GM18511 (cell line): ENCODE results near the gene PGRMC2.

ENCODE experiments used
- ATAC-seq: cut with Tn5 transposase; IDR thresholded peaks from one replicate; pipeline ENCODE4 v1.9.1; 2021; ENCODE audit warnings: mild to moderate bottlenecking, moderate library complexity; ENCODE audit not compliant: unreplicated experiment

Gene PGRMC2, protein sequence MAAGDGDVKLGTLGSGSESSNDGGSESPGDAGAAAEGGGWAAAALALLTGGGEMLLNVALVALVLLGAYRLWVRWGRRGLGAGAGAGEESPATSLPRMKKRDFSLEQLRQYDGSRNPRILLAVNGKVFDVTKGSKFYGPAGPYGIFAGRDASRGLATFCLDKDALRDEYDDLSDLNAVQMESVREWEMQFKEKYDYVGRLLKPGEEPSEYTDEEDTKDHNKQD

DNA sequence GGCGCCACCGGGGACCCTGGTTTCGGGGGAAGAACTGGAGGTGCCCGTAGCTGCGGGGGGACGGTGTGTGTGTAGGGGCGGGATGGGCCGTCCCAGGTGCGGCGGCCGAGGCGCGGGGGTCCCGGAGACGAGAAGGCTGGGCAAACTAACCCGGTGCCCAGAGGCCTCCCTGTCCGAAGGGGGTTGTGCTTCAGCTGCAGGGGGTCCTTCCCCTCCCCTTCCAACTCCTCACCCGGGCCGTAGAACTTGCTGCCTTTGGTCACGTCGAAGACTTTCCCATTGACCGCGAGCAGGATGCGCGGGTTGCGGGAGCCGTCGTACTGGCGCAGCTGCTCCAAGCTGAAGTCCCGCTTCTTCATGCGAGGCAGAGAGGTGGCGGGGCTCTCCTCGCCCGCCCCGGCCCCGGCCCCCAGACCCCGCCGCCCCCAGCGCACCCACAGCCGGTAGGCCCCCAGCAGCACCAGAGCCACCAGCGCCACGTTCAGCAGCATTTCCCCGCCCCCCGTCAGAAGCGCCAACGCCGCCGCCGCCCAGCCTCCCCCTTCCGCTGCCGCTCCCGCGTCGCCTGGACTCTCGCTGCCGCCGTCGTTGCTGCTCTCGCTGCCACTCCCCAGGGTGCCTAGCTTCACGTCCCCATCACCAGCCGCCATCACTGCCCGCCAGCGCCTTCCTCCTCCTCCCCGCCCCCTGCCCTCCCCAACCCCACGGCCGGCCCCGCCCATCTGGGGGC is at the start of gene PGRMC2:
TSS of gene PGRMC2 (minus strand) at position 673 of the 730 bp plus-strand sequence. CDS start at position 650, 23 bp downstream.
- ATAC-seq, result peak; percentile 19

DNA sequence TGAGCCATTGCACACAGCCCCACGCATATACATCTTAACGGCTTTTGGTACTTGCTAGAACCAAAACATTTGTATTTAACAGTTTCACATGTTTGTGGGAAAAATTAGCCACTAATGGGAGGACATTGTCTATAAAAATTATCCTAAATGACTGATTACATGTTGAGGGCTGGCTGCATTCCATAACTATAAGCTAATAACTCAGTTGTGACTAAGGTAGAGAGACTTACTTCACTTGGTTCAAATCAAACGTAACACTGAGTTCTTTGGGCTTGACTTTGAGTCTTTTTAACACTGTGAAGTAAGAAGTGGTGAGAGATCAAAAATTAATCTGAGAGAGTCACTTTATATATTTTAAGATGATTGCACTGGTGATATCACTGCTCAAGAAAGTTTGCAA is 47.9 kb upstream of the PGRMC2 start:
- no peak for ATAC-seq

DNA sequence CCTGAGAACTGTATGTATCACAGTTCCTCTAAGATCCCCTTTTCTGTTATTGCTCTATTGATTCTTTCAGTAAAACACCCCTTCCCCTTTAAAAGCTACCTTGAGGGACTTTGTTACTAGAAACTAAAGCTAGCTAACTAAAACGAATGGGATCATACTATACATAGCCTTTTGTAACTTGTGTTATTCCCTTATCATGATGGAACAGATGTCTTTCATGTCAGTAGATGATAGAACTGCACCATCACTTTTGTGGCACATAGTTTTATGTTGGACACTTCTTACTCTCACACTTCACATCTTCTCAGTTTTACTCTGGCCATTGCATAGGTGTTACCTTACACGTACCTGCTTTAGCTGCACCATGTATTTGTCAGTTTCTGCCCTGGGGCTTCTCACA is 46.6 kb upstream of the PGRMC2 start:
- ATAC-seq, result no peak

DNA sequence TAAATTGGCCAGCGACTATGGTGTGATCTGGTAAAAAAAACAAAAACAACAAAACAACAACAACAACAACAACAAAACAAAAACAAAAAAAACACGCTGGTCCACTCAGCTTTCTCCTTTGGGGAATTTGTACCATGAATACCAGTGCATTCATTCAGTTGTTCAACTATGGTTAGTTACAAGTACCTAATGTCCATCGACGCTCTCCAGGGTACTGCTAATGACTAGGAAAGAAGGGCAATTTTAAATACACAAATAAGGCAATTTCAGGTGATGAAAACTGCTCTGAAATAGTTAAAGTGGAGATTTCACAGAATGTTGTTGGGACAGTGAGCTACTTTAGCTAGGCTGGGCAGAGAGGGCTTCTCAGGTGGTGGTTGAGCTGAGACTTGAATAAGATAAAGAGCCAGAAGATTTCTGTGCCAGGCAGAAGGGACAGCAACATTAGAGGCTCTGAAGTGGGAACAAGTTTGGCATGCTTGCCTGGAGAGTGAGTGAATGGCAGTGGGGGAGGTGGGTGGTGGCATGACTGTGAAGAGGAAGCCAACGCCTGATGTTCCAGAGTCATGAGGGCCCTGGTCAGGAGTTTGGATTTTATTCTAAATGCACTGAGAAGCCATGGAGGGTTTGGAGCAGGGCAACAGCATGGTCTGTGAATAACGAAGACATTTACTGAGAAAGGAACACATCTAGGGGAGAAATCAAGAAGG is 45.9 kb upstream of the PGRMC2 start:
- ATAC-seq, result no peak

DNA sequence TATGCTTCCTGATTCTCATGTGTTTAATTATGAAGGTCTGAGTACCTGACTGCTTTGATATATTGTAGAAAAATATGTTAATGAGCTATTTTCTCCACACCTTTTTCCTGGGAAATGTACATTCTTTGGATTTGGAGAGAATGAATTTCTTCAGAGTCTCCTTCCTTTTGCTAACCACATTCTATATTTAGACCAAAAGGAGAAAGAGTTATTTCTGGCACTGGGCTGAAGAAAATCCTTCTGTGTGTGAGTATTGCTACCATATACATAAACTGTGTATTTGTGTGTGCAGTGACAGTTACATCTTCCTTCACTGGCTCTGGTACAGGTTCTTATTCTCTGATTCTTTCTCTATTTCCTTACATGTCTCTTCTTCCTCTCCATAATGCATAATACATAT is 44.5 kb upstream of the PGRMC2 start:
- ATAC-seq, result no peak

DNA sequence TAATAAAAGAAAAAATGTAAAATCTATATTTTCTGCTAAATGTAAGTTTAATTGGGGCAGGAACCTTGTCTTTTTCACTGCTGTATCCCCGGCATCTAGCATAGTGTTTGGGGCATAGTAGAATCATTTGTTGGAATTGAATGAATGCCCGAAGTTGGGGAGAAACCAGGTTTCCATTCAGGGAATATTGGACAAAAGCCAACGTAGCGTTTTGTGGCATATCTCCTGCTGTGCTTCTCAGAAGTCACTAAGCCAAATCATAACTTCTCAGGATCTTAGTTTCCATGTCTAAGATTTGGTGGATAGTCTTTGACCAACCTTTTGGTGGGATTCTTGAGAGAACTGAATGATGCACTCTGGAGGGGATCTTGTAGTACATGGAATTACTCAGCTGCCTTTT is 42.0 kb upstream of the PGRMC2 start:
- no peak for ATAC-seq

DNA sequence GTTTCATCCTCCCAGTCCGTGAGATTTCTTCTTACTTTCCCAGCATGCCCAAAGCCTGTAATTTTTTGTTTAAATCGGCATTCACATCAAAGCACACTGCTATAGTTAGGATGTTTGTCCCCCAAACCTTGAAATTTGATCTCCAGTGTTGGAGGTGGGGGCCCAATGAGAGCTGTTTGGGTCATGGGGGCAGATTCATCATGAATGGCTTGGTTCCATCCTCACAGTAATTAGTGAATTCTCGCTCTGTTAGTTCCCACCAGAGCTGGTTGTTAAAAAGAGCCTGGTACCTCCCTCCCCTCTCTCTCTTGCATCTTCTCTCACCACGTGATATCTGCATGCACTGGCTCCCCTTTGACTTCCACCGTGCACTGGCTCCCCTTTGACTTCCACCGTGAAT is 40.5 kb upstream of the PGRMC2 start:
- ATAC-seq, result no peak

DNA sequence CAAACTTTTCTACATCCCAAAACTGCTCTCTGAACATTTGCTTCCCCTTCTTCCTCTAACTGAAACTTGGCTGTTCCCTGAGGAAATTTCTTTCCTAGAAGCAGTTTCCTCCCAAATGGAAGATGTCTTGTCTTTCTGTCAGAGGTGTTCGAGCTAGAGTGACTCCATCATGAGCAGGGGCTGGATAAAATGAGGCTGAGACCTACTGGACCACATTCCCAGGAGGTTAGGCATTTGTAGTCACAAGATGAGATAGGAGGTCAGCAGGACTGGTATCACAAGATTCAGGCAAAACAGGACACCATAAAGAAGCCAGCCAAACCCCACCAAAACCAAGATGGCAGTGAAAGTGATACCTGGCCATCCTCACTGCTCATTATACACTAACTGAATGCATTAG is 35.8 kb upstream of the PGRMC2 start:
- ATAC-seq, result no peak

DNA sequence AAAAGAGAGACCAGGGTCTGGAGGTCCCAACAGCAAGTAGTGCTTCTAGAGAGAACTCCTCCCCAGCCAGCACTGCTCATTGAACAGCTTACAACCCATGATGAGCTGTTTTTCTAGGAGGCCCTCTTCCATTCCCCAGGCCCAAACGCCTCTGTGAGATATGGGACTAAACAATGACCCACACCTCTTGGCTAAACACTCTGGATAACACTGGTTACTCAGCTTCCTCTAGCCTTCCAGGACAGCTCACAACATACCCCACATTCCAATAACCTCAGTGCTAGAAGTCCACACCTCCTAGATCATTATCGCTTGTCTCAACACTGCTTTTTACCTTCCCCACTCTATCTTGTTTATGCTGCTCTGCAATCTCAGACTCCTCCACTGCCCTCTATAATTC is 35.4 kb upstream of the PGRMC2 start:
- no peak for ATAC-seq

DNA sequence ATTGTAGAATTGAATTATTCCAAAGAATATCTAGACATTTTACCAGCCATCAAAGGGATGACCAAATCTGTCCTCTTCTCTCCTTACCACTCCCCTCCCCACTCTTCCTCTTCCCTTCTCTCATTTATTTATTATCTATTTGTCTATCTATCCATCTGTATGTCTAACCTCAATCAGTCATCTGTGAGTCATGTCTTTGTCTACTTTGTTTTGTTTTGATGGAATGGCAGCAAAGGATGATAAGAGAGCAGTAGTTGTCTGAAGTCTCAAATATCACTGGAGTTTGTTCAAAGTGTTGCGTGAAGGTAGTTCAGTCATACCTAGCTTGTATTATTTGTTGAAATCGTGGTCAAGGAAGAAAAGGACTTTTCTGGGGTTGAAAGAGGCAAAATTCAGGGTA is 34.7 kb upstream of the PGRMC2 start:
- no peak for ATAC-seq

DNA sequence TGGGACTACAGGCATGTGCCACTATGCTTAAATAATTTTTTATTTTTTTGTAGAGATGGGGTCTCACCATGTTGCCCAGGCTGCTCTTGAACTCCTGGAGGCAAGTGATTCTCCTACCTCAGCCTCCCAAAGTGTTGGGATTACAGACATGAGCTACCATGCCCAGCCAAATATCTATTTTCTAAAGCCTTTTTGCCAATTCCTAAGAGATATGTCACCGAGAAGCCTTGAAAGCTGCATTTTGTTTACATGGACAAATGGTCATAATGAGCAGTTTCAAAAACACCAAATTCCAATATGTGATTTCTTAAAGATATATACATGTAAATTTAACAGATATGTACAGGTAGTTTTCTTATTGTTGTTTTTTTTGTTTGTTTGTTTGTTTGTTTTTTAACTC is 33.0 kb upstream of the PGRMC2 start:
- ATAC-seq, result no peak

DNA sequence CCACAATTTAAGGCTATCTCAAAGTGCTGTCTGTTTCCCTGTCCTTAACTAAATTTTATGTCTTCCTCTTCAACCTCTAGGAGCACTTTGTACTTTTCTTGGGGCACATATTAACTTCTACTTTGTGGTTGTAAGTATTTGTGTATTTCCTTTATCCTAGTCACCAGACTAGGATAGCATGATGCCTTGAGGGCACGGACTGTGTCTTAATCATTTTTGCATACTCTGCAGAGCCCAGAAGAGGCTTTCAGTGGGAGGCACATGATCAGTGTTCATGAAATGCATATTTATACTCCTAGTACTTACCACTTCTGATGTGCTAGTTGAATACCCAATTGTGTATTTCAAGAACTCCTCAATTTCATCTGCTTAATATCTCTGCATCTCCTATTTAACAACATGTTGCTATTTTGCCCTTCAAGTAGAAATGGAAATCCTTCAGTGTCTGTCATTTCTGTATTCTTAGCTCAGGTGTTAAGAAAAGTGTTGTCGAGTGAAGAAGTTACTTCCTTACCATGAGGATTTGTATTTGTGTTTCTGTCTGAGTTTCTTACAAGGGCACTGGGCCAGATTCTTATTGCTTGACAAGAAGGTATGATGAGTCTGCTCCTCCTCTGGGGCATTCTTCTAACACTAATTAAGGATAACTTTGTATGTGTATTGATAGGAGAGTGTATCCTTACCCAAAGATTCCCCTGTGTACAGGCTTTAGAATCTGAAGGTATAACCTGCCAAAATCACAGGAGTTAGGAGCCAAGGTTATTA is 28.3 kb upstream of the PGRMC2 start:
- ATAC-seq, result no peak

DNA sequence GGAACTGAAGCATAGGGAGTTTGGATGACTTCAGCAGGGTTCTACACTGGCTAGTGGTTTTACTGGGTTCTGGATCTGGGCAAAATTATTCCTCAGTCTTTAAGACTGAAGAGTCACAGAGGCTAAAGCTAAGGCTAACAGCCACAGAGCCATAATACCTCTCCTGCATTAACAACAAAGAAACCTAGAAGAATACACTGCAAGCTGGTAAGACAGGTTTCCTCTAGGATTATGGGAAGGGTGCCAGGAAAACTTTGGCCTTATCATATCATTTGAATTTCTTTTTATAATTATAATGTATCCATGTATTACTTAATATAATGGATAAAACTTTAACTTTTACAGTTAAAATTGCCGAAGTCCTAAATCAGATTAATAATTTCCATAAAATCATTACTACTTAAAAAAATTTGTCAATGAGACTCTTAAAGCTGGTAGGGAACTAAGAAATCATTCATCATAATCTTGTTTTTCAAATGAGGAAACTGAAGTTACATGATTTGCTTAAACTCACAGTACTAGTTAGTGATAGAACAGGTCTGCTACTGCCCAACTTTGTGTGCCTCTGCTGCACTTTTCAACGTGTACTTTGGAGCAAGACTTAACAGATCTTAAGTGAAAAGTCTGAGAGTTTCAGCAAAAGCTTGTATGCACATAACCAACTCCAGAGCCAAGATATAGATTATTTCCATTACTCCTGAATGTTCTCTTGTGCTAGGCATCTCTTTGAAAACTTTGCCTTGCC is 24.2 kb upstream of the PGRMC2 start:
- no peak for ATAC-seq

DNA sequence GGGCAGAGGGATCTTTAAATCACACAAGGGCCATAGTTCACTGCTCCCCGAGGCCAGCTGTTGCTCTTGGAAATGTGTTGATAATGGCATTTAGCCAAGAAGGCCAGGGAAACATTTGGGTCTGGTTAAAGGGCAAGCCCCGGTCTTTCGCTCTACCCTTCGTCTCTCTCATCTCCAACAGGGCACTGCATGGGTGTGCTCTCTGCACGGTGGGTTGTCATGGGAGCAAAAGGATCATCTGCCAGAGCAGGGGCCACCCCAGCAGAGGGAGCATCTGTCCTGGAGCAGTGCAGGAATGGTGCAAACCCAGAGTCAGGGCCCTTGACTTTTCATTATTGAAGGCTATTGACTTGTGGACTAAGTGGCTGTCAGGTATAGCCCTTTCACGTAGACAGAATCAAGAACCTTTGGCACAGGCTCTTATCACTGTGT is 22.7 kb upstream of the PGRMC2 start:
- ATAC-seq, result no peak

DNA sequence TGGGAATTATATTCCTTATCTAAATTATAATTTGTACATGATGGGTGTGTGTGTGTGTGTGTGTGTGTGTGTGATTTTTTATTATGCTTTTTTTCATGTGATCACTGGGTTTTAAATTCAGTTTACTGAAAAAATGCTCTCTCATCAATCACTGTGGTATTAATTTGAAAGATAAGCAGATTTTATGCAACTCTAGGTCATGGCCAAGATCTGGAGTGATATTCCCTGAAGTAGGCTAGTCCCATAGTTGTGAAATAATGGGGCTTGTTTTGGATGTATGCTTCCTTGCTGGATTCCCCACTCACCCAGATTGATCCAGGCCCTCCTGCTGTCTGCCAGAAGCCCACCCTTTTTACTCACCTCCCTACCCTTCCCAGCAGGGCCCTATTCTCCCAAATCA is 22.0 kb upstream of the PGRMC2 start:
- ATAC-seq, result no peak

DNA sequence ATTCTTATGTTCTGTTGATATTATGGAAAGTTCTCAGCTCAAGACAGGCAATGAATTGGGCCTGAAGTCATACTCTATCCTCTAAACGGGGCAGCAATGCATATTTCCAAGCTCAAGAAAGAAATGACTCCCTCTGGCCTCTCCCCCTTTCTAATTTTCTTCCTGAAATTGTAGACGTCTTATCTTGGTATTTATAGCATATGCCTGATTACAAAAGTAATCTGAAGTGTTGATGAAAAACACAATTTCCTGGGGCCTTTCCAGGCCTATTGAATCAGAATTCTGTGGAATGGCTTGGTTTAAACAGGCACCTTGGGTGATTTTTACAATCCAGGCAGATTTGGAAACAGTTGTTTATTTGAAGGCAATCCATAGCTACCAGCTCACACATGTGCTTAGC is 21.4 kb upstream of the PGRMC2 start:
- ATAC-seq, result no peak

DNA sequence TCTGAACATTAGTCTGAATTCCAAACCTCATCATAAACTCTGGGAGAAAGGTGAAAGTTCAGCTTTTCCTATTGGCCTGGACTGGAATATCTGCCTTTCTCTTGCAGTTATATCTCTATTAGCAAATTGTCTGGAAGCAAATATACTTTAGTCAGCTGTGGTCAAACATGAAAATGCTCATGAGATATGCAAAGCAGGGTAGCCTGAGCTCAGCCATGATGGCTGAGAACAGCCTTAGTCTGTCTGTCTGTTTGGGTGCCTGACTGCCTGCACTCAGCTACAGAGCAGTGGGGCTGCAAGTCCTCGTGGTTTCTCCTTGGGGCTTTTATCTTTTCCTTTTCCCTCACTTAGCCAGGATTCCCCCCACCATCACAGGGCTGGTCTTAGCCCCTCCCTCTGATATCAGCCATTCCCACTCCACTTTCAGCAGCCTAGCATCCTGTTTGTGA is 19.5 kb upstream of the PGRMC2 start:
- peak; percentile 76 for ATAC-seq

DNA sequence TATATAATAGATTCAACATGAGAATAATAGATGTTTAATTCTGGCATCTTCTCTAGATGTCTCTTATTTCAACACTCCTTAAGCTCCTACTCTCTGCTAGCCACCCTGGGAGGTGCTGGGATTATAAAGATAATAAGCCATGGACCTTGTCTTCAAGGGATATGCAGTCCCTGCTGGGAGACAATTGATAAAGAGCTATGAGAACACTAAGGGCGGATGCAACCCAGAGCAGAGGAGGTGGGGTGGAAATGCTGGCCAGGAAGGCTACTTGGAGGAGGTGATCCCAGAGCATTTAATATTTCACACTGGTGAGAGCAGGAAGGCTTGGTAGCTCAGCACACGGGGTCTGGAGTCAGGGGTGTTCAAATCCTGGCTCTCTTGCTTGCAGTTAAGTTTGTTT is 18.3 kb upstream of the PGRMC2 start:
- no peak for ATAC-seq

DNA sequence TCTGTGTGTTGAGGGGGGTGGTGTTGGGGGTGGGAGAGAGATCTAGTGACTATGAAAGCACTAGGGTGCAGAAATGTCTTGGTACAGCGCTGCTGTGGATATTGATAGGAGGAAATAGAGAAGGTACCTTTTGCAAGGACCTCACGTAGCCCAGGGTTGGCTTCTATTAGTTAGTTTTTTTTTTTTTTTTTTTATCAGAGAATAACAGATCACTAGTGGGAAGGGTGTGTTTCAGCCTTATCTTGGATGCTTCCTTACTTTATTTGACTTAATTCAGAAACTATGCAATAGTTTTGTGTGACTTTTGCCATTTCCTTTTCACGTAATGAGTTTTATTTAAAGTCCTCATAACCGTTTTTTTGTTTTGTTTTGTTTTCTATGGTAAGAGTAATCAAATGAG is 16.4 kb upstream of the PGRMC2 start:
- no peak for ATAC-seq

DNA sequence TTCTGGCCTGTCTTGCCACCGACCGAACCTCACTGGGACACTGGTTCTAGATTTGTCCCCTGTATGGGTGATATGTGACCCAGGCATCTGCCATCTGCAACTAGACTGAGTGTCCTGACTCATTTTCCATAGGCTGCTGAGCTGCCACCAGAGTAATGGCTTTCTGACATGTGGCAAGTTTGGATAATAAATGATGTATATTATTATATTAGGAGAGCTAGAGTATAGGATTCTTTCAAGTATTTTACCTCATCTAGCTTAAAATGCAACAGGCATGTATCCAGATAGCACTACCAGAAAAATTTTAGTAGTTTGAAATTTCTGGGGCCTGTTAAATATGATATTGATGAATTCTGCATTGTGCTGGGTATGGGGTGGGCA is 15.8 kb upstream of the PGRMC2 start:
- ATAC-seq, result no peak

DNA sequence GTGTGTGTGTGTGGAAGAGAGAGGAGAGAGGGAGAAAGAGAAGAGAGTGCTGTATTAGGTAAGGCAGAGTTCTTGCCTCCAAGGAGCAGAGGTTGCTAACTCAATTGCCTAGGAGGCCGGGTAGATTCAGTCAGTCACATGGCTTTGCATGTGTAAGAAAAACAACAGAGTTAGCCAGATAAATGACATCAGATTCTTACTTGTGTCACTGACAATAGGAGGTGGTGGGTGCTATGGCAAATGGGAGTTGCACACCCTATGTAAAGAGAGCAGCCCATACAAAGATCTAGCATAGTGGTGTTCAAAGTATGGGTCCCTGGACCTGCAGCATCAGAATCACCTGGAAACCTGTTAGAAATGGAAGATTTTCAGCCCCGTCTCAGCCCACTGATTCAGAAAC is 14.4 kb upstream of the PGRMC2 start:
- no peak for ATAC-seq
